GM18868 (cell line): ENCODE measurements around the gene ADCY1.

Source experiments
- ATAC-seq: cut with Tn5 transposase; IDR thresholded peaks from one replicate; pipeline ENCODE4 v1.9.1; 2021; ENCODE audit warnings: mild to moderate bottlenecking, moderate library complexity; ENCODE audit not compliant: unreplicated experiment

ADCY1 gene

GRCh38 chr7:45573661-45574415 lies at the start of gene ADCY1:
Gene ADCY1 (plus strand): TSS chr7:45574368. CDS start chr7:45574544, 176 bp downstream.
- peak; percentile 36 for ATAC-seq

GRCh38 chr7:45524445-45524844 lies 49.7 kb upstream of the ADCY1 start:
- no peak for ATAC-seq

GRCh38 chr7:45525057-45525456 lies 49.1 kb upstream of the ADCY1 start:
- no peak for ATAC-seq

GRCh38 chr7:45543473-45543872 lies 30.7 kb upstream of the ADCY1 start:
- ATAC-seq, result no peak

GRCh38 chr7:45545105-45545710 lies 29.0 kb upstream of the ADCY1 start:
- ATAC-seq, result peak; percentile 41

- peak; percentile 72 for ATAC-seq
Observed at GRCh38 chr7:45548917-45549316, 25.3 kb upstream of the ADCY1 start.

GRCh38 chr7:45563401-45563800 lies 10.8 kb upstream of the ADCY1 start:
- no peak for ATAC-seq

GRCh38 chr7:45563941-45564461 lies 10.2 kb upstream of the ADCY1 start:
- no peak for ATAC-seq

- no peak for ATAC-seq
Observed at GRCh38 chr7:45564485-45564884, 9.7 kb upstream of the ADCY1 start.

- ATAC-seq, result no peak
Observed at GRCh38 chr7:45564886-45565455, 9.2 kb upstream of the ADCY1 start.

- ATAC-seq, result no peak
Observed at GRCh38 chr7:45566386-45566785, 7.8 kb upstream of the ADCY1 start.

- ATAC-seq, result no peak
Observed at GRCh38 chr7:45566961-45567360, 7.2 kb upstream of the ADCY1 start.

GRCh38 chr7:45567713-45568112 lies 6.5 kb upstream of the ADCY1 start:
- no peak for ATAC-seq

- ATAC-seq, result no peak
Observed at GRCh38 chr7:45568536-45569289, 5.5 kb upstream of the ADCY1 start.

- ATAC-seq, result no peak
Observed at GRCh38 chr7:45569290-45569685, 4.9 kb upstream of the ADCY1 start.

GRCh38 chr7:45570797-45571196 lies 3.4 kb upstream of the ADCY1 start:
- no peak for ATAC-seq

GRCh38 chr7:45573204-45573603 lies 964 bp upstream of the ADCY1 start:
- ATAC-seq, result no peak

- ATAC-seq, result no peak
Observed at GRCh38 chr7:45574416-45574668, 174 bp downstream of the ADCY1 start.

- peak; percentile 48 for ATAC-seq
Observed at GRCh38 chr7:45574669-45575500, 717 bp downstream of the ADCY1 start.

GRCh38 chr7:45575501-45576248 lies 1.5 kb downstream of the ADCY1 start:
- ATAC-seq, result no peak
